SH-SY5Y (cell line): ENCODE results near the gene CDKN1C.

Experiments used
- GATA2 ChIP-seq: IDR thresholded peaks from 2 replicates; pipeline ENCODE4 v1.6.1; 2011; ENCODE audit warnings: mild to moderate bottlenecking, low read depth, low read length
- GATA3 ChIP-seq: IDR thresholded peaks from 2 replicates; pipeline ENCODE4 v1.6.1; 2011; ENCODE audit warnings: low read depth, mild to moderate bottlenecking, low read length, moderate library complexity

CDKN1C gene

GRCh38 chr11:2867722-2868505, 17.7 kb downstream of the CDKN1C start:
- TF ChIP-seq GATA2: no peak
- no peak for TF ChIP-seq GATA3

- peak; percentile 37; the same call in 1 of the 2 replicates for TF ChIP-seq GATA2
- no peak for TF ChIP-seq GATA3
Measured at GRCh38 chr11:2867142-2867541, 18.4 kb downstream of the CDKN1C start.

GRCh38 chr11:2865922-2866577, 19.5 kb downstream of the CDKN1C start:
- TF ChIP-seq GATA2 (no peak), GATA3 (no peak)

- no peak for TF ChIP-seq GATA2
- TF ChIP-seq GATA3: no peak
Measured at GRCh38 chr11:2864901-2865300, 20.7 kb downstream of the CDKN1C start.

- no peak for TF ChIP-seq GATA3
Measured at GRCh38 chr11:2863276-2863618, 22.3 kb downstream of the CDKN1C start.

GRCh38 chr11:2862395-2863275, 22.9 kb downstream of the CDKN1C start:
- TF ChIP-seq GATA3 (no peak), GATA2 (no peak)

- no peak for TF ChIP-seq GATA3
- TF ChIP-seq GATA2: no peak
Measured at GRCh38 chr11:2860636-2861035, 24.9 kb downstream of the CDKN1C start.

GRCh38 chr11:2859699-2860037, 25.9 kb downstream of the CDKN1C start:
- TF ChIP-seq GATA3 (no peak), GATA2 (no peak)

- no peak for TF ChIP-seq GATA2
- TF ChIP-seq GATA3: no peak
Measured at GRCh38 chr11:2858995-2859698, 26.4 kb downstream of the CDKN1C start.

GRCh38 chr11:2857918-2858317, 27.7 kb downstream of the CDKN1C start:
- TF ChIP-seq GATA2 (no peak), GATA3 (no peak)

- no peak for TF ChIP-seq GATA3
- TF ChIP-seq GATA2: no peak
Measured at GRCh38 chr11:2857276-2857675, 28.3 kb downstream of the CDKN1C start.

GRCh38 chr11:2855162-2855561, 30.4 kb downstream of the CDKN1C start:
- TF ChIP-seq GATA2: no peak
- TF ChIP-seq GATA3: no peak

- TF ChIP-seq GATA2: no peak
- no peak for TF ChIP-seq GATA3
Measured at GRCh38 chr11:2853997-2854560, 31.5 kb downstream of the CDKN1C start.

- TF ChIP-seq GATA2: no peak
Measured at GRCh38 chr11:2853401-2853800, 32.2 kb downstream of the CDKN1C start.
